ENCODE data around the gene SPAG9.
"Not testable (repeated sequence)": the region's sequence is repeated elsewhere in the genome, so short reads cannot be mapped to it uniquely, and the experiment has no call there.

SPAG9 gene

GRCh38 chr17:51103451-51103850, 17.2 kb downstream of the SPAG9 start:
- no peak overlapping the region for H3K4me3 ChIP-seq (ENCODE audit: low read length)
- DNase-seq (ENCODE audit: low read depth, low spot score), result no peak

GRCh38 chr17:51103050-51103449, 17.6 kb downstream of the SPAG9 start:
- no peak for DNase-seq (ENCODE audit: low read depth, low spot score)
- no peak overlapping the region for H3K4me3 ChIP-seq (ENCODE audit: low read length)

- peak; percentile 50 for DNase-seq (ENCODE audit: low read depth, low spot score)
- no peak overlapping the region for H3K4me3 ChIP-seq (ENCODE audit: low read length)
Measured at GRCh38 chr17:51097708-51098446, 22.8 kb downstream of the SPAG9 start.

GRCh38 chr17:51091635-51092034, 29.0 kb downstream of the SPAG9 start:
- H3K4me3 ChIP-seq (ENCODE audit: low read length), result no peak overlapping the region
- no peak for DNase-seq (ENCODE audit: low read depth, low spot score)

GRCh38 chr17:51088868-51089267, 31.8 kb downstream of the SPAG9 start:
- DNase-seq (ENCODE audit: low read depth, low spot score); H3K4me3 ChIP-seq (ENCODE audit: low read length): not testable (repeated sequence)

- H3K4me3 ChIP-seq (ENCODE audit: low read length), result no peak overlapping the region
- no peak for DNase-seq (ENCODE audit: low read depth, low spot score)
Measured at GRCh38 chr17:51088287-51088686, 32.4 kb downstream of the SPAG9 start.

GRCh38 chr17:51087072-51087757, 33.5 kb downstream of the SPAG9 start:
- no peak overlapping the region for H3K4me3 ChIP-seq (ENCODE audit: low read length)
- DNase-seq (ENCODE audit: low read depth, low spot score), result no peak

- H3K4me3 ChIP-seq (ENCODE audit: low read length), result no peak overlapping the region
- no peak for DNase-seq (ENCODE audit: low read depth, low spot score)
Measured at GRCh38 chr17:51085150-51085805, 35.4 kb downstream of the SPAG9 start.

- no peak overlapping the region for H3K4me3 ChIP-seq (ENCODE audit: low read length)
- no peak for DNase-seq (ENCODE audit: low read depth, low spot score)
Measured at GRCh38 chr17:51083981-51084380, 36.7 kb downstream of the SPAG9 start.

- not testable (repeated sequence) for DNase-seq (ENCODE audit: low read depth, low spot score); H3K4me3 ChIP-seq (ENCODE audit: low read length)
Measured at GRCh38 chr17:51083364-51083763, 37.3 kb downstream of the SPAG9 start.

- no peak for DNase-seq (ENCODE audit: low read depth, low spot score)
Measured at GRCh38 chr17:51079049-51079448, 41.6 kb downstream of the SPAG9 start.

GRCh38 chr17:51078009-51078592, 42.6 kb downstream of the SPAG9 start:
- no peak for DNase-seq (ENCODE audit: low read depth, low spot score)
- no peak overlapping the region for H3K4me3 ChIP-seq (ENCODE audit: low read length)

More at GRCh38 chr17:51079049-51079448, 41.6 kb downstream of the SPAG9 start:
- no peak overlapping the region for H3K4me3 ChIP-seq (ENCODE audit: low read length)

- no peak overlapping the region for H3K4me3 ChIP-seq (ENCODE audit: low read length)
- DNase-seq (ENCODE audit: low read depth, low spot score), result no peak
Measured at GRCh38 chr17:51076821-51077220, 43.8 kb downstream of the SPAG9 start.

GRCh38 chr17:51071556-51071955, 49.1 kb downstream of the SPAG9 start:
- no peak for DNase-seq (ENCODE audit: low read depth, low spot score)
- H3K4me3 ChIP-seq (ENCODE audit: low read length), result no peak overlapping the region

- no peak overlapping the region for H3K4me3 ChIP-seq (ENCODE audit: low read length)
- no peak for DNase-seq (ENCODE audit: low read depth, low spot score)
Measured at GRCh38 chr17:51065466-51065865, 55.2 kb downstream of the SPAG9 start.

- DNase-seq (ENCODE audit: low read depth, low spot score), result no peak
- H3K4me3 ChIP-seq (ENCODE audit: low read length), result no peak overlapping the region
Measured at GRCh38 chr17:51064061-51064735, 56.5 kb downstream of the SPAG9 start.

- no peak for DNase-seq (ENCODE audit: low read depth, low spot score)
Measured at GRCh38 chr17:51060396-51060795, 60.3 kb downstream of the SPAG9 start.

GRCh38 chr17:51059781-51060180, 60.9 kb downstream of the SPAG9 start:
- DNase-seq (ENCODE audit: low read depth, low spot score), result no peak
- no peak overlapping the region for H3K4me3 ChIP-seq (ENCODE audit: low read length)

More at GRCh38 chr17:51060396-51060795, 60.3 kb downstream of the SPAG9 start:
- H3K4me3 ChIP-seq (ENCODE audit: low read length), result no peak overlapping the region

- no peak for DNase-seq (ENCODE audit: low read depth, low spot score)
- H3K4me3 ChIP-seq (ENCODE audit: low read length), result no peak overlapping the region
Measured at GRCh38 chr17:51057534-51057933, 63.1 kb downstream of the SPAG9 start.
